ENCODE measurements around the gene IL10.
A peak's percentile ranks its signal among the peaks of the same experiment; 100 is the strongest.

The IL10 gene

DNA sequence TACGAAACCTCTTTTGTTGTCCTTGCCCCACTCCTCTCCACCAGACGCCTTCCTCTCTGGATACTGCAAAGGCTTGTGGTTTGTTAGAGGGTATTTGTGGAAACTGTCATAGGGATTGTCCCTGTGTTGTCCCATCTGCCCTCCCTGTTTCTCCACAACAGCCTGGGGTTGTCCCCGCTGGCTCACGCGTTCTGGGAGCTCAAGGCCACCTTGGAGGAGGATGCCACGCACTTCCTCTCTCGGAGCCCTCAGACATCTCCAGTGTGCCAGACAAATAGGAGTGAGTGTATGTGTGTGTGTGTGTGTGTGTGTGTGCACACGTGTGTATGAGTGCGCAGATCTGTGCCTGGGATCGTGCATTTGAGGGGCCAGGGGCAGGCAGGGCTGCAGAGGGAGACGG is 39.3 kb downstream of the IL10 start:
- DNase-seq: no peak

DNA sequence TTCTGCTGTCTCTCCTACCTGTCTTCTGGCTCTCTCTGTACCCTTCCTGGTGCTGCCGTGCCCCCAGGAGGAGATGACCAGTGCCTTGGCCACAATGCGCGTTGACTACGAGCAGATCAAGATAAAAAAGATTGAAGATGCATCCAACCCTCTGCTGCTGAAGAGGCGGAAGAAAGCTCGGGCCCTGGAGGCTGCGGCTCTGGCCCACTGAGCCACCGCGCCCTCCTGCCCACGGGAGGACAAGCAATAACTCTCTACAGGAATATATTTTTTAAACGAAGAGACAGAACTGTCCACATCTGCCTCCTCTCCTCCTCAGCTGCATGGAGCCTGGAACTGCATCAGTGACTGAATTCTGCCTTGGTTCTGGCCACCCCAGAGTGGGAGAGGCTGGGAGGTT is 39.8 kb downstream of the IL10 start:
- no peak for DNase-seq

- DNase-seq: no peak
Measured at GRCh38 chr1:206729507-206729906, 42.8 kb downstream of the IL10 start.

GRCh38 chr1:206729050-206729449 is 43.2 kb downstream of the IL10 start:
- no peak for DNase-seq

DNA sequence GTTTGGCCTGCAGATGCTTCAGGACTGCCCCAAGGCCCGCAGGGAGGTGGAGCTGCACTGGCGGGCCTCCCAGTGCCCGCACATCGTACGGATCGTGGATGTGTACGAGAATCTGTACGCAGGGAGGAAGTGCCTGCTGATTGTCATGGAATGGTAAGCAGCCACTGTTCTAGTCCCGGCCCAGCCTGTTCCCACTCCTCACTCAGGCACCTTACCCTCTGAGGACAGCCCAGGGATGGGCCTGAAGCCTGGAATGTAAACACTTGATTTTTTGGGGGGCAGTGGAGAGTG is 43.7 kb downstream of the IL10 start:
- DNase-seq: no peak

- no peak for DNase-seq
Measured at GRCh38 chr1:206727981-206728696, 44.2 kb downstream of the IL10 start.

DNA sequence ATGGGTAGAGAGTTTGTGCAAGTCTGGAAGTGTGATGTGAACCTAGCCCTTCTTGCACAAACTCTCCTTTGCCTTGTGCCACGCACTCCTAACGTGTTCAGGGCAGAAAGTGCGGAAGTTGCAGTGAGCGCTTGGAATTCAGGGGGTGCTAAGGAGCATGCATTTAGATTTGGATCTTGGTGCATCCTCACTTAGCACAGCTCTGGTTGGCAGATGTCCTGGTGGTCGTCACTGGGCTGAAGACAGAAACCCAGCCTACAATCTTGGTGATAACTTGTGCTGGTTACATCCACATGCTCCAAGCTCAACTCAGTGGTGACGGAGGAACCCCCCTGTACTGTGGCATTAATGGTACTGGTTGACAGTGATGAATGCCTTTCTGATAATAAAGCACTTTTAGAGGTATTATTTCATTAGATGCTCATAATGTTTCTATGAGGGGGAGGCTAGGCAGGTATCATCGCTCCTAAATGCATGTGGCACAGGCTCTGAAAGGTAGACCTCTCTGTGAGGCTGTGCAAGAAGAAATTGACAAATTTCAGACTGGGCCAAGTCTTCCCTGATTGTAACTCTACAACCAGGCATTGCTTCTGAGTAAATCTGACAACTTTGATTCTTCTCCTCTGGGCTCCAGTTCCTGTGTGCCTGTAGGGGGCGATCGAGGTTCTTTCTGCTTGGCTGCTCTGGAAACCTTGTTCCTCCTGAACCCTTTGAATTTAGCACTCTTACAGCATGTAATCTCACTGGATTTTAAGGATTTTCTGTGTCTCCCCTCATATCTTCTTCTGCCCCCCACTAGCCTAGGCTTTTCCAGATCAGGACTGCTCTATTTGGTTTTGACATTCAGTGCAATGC is 47.0 kb downstream of the IL10 start:
- DNase-seq: peak; percentile 67

GRCh38 chr1:206723805-206724472 is 48.4 kb downstream of the IL10 start:
- DNase-seq: no peak

- DNase-seq: no peak
Measured at GRCh38 chr1:206723462-206723804, 48.9 kb downstream of the IL10 start.

GRCh38 chr1:206722751-206723461 is 49.4 kb downstream of the IL10 start:
- DNase-seq: no peak

GRCh38 chr1:206721454-206721853 is 50.8 kb downstream of the IL10 start:
- DNase-seq: no peak

DNA sequence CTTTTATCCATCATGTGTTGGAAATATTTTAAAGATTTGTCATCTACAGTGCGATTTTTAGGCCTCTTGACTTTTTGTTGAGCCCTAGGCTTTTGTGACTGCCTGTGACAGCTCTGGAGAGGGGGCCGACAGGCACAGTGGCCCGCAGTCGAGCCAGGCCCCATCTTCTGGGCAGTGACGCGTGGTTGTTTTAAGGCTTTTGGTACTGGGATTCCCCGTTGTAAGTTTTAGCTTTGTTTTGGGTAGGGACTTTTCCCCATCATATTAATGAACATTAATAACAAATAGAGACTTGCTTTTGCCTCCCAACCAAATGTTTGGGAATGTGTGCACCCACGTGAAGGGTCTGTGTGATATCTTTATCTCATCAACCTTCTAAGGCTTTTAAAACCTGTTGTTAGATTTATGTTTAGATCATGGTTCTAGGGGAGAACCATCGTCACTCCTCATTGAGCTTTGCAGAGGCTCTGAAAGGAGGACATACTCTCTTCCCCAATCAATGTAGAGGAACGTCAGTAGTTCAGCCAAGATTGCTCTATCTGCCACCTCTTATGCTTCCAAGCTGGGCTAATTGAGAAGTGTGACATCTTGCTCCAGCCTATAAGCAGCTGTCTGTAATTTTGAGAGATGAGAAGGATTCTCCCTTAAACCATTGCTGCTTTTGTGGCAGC is 53.0 kb downstream of the IL10 start:
- DNase-seq: no peak

DNA sequence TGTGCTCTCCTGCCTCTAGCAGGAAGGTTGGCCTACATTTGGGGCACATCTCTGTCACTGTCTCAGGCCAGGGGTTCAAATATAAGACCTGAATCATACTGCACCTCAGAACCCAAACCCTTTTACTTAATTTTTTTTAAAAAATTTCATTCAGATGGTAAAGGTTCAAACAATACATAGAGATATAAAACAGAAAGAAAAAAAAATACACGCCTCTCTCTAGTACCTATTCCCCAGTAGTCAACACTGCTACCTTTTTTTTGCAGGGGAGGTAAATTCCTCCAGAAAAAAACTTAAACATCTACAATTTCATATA is 54.7 kb downstream of the IL10 start:
- DNase-seq: no peak

Measured in CD4-positive, alpha-beta T cell treated with Interleukin-10 for 1 hour (primary cell).